CD14-positive monocyte (primary cell): Measurements from ENCODE around the gene MEIS2. TPM values are rescaled to one million over a fixed set of nuclear protein-coding genes. Genes with fewer than 3 reads are reported as not detected.

Source experiments
- DNase-seq, 3 donors: peaks; one replicate each; pipeline ENCODE4 v3.0.0-alpha.2; 2011 to 2022
- H2AFZ ChIP-seq: 2 replicates; pipeline ENCODE4 v1.6.0; 2012; ENCODE audit warnings: mild to moderate bottlenecking, low read depth, low read length, inconsistent platforms; ENCODE audit not compliant: insufficient read depth, poor library complexity, severe bottlenecking
- H3K27ac ChIP-seq, 2 donors: 1 replicate in 1 of 2; 2 replicates in 1 of 2; pipeline ENCODE4 v1.5.1; 2012 to 2013; ENCODE audit warnings: low read length in 2 of 2, control low read depth in 1 of 2, inconsistent platforms in 1 of 2, low read depth in 1 of 2, mild to moderate bottlenecking in 1 of 2
- H3K27me3 ChIP-seq, 2 donors: one replicate each; pipeline versions ENCODE4 v1.6.0 to v1.6.1; 2011 to 2013; ENCODE audit warnings: low read length in 2 of 2; ENCODE audit not compliant: control insufficient read depth in 2 of 2, insufficient read depth in 2 of 2
- H3K36me3 ChIP-seq, 2 donors: replicated peaks in 1 of 2; 1 replicate in 1 of 2; 2 replicates in 1 of 2; pipeline versions ENCODE4 v1.5.1 to v1.6.1; 2012 to 2013; ENCODE audit warnings: low read length in 2 of 2, control low read depth in 1 of 2, inconsistent platforms in 1 of 2, mild to moderate bottlenecking in 1 of 2; ENCODE audit not compliant: insufficient read depth in 2 of 2, control insufficient read depth in 1 of 2
- H3K4me1 ChIP-seq, 2 donors: 1 replicate in 1 of 2; 2 replicates in 1 of 2; pipeline versions ENCODE4 v1.5.1 to v1.6.1; 2012 to 2013; ENCODE audit warnings: low read length in 2 of 2, control low read depth in 1 of 2, inconsistent platforms in 1 of 2, mild to moderate bottlenecking in 1 of 2, moderate library complexity in 1 of 2; ENCODE audit not compliant: insufficient read depth in 2 of 2, control insufficient read depth in 1 of 2
- H3K4me2 ChIP-seq: replicated peaks from 2 replicates; pipeline ENCODE3; 2012; ENCODE audit warnings: low read length, moderate library complexity, mild to moderate bottlenecking; ENCODE audit not compliant: poor library complexity, severe bottlenecking; ENCODE audit errors: extremely low read depth
- H3K4me3 ChIP-seq, 3 experiments: fragments of 200-600 bp in 1 of 3; sonication (generic) in 1 of 3; replicated peaks in 1 of 3; 1 replicate in 2 of 3; 2 replicates in 1 of 3; pipeline ENCODE4 v1.5.1; 2011 to 2013; ENCODE audit warnings: low read length in 3 of 3, mild to moderate bottlenecking in 3 of 3, control low read depth in 2 of 3, low read depth in 2 of 3, inconsistent platforms in 1 of 3, moderate library complexity in 1 of 3
- H3K79me2 ChIP-seq: 2 replicates; pipeline ENCODE4 v1.6.0; 2012; ENCODE audit warnings: mild to moderate bottlenecking, control low read depth, inconsistent platforms, low read length, moderate library complexity; ENCODE audit not compliant: insufficient read depth
- H3K9ac ChIP-seq: 2 replicates; pipeline ENCODE4 v1.6.0; 2017; ENCODE audit warnings: low read length, mild to moderate bottlenecking; ENCODE audit not compliant: insufficient read depth, poor library complexity, severe bottlenecking
- H3K9me3 ChIP-seq, 2 donors: replicated peaks in 1 of 2; 1 replicate in 1 of 2; 2 replicates in 1 of 2; pipeline versions ENCODE4 v1.5.1 to v1.6.1; 2012 to 2013; ENCODE audit warnings: low read length in 2 of 2, control low read depth in 1 of 2; ENCODE audit not compliant: control insufficient read depth in 1 of 2, insufficient read depth in 1 of 2
- H4K20me1 ChIP-seq: 2 replicates; pipeline ENCODE4 v1.6.0; 2012; ENCODE audit warnings: mild to moderate bottlenecking, low read length, control low read depth, moderate library complexity; ENCODE audit not compliant: insufficient read depth
- H3K27ac Mint-ChIP-seq, 7 donors: one replicate each; pipeline ENCODE4 v1.8.0; 2020; ENCODE audit warnings: mild to moderate bottlenecking in 7 of 7, mixed read lengths in 7 of 7, moderate library complexity in 6 of 7, inconsistent platforms in 2 of 7
- H3K27me3 Mint-ChIP-seq, 3 donors: one replicate each; pipeline ENCODE4 v1.8.0; 2021 to 2022; ENCODE audit warnings: low read depth in 3 of 3, mild to moderate bottlenecking in 3 of 3, mixed read lengths in 3 of 3, moderate library complexity in 3 of 3, inconsistent platforms in 1 of 3
- H3K36me3 Mint-ChIP-seq, 2 donors: one replicate each; pipeline ENCODE4 v1.8.0; 2020; ENCODE audit warnings: mixed read lengths in 2 of 2, inconsistent platforms in 1 of 2, mild to moderate bottlenecking in 1 of 2
- H3K4me1 Mint-ChIP-seq: one replicate; pipeline ENCODE4 v1.8.0; 2020; ENCODE audit warnings: mild to moderate bottlenecking, mixed read lengths
- H3K4me3 Mint-ChIP-seq, 2 donors: one replicate each; pipeline ENCODE4 v1.8.0; 2020; ENCODE audit warnings: mild to moderate bottlenecking in 2 of 2, mixed read lengths in 2 of 2, moderate library complexity in 1 of 2
- H3K9me3 Mint-ChIP-seq, 7 donors: one replicate each; pipeline ENCODE4 v1.8.0; 2020 to 2022; ENCODE audit warnings: mixed read lengths in 7 of 7, mild to moderate bottlenecking in 6 of 7, moderate library complexity in 6 of 7, inconsistent platforms in 2 of 7
- WGBS: methylation state at CpG from one replicate; pipeline ENCODE4 v1.1.5; 2013; ENCODE audit warnings: missing lambda C conversion rate; ENCODE audit not compliant: insufficient coverage; 5-methylcytosine and 5-hydroxymethylcytosine counted together
- intact Hi-C, 2 donors: fragments of 100-400 bp; cut with micrococcal nuclease; formaldehyde crosslinking; loops; one replicate each; pipeline versions ENCODE4 v1.15.0 to v1.15.1; 2023
- polyA plus RNA-seq, 3 donors: library from polyadenylated mRNA; depleted of rRNA in 1 of 3; unstranded in 2 of 3; stranded (reverse) in 1 of 3; fragments of 300-500 nt in 2 of 3; fragments of >200 nt in 1 of 3; fragmentation: Illumina TruSeq in 2 of 3; gene quantifications; 1 replicate in 2 of 3; 2 replicates in 1 of 3; pipeline ENCODE4 v1.2.3, GENCODE V29; 2012 to 2021
- TF ChIP-seq, protein P1 (sequence below): fragments of 200-600 bp; IDR thresholded peaks from one replicate; pipeline ENCODE4 v1.8.0; 2022; ENCODE audit warnings: antibody characterized with exemption, mild to moderate bottlenecking

MEIS2 gene
- polyA plus RNA-seq, 3 donors = not detected

- Histone ChIP-seq H3K9me3 (no peaks in the 10 kb centered on the region), H3K79me2 (no peaks in the 10 kb centered on the region), H4K20me1 (no peaks in the 10 kb centered on the region), H3K9ac (no peak overlapping the region), H3K27ac (no peak overlapping the region), H3K4me3 (no peak overlapping the region), H3K27me3 (no peaks in the 10 kb centered on the region), H3K36me3 (no peaks in the 10 kb centered on the region), H2AFZ (no peak overlapping the region), H3K4me2 (no peak overlapping the region), H3K4me1 (no peaks in the 10 kb centered on the region)
- intact Hi-C loops = no loop called here
- Mint-ChIP-seq H3K36me3 (no peaks in the 10 kb centered on the region), H3K4me1 (no peaks in the 10 kb centered on the region), H3K4me3 (no peak overlapping the region), H3K27me3 (peaks cover 0 to 1% (median 0%) of the 10 kb centered on the region in 3 donors), H3K27ac (no peak overlapping the region), H3K9me3 (peaks cover 0 to 3% (median 1%) of the 10 kb centered on the region in 7 donors)
- TF ChIP-seq, protein P1, sequence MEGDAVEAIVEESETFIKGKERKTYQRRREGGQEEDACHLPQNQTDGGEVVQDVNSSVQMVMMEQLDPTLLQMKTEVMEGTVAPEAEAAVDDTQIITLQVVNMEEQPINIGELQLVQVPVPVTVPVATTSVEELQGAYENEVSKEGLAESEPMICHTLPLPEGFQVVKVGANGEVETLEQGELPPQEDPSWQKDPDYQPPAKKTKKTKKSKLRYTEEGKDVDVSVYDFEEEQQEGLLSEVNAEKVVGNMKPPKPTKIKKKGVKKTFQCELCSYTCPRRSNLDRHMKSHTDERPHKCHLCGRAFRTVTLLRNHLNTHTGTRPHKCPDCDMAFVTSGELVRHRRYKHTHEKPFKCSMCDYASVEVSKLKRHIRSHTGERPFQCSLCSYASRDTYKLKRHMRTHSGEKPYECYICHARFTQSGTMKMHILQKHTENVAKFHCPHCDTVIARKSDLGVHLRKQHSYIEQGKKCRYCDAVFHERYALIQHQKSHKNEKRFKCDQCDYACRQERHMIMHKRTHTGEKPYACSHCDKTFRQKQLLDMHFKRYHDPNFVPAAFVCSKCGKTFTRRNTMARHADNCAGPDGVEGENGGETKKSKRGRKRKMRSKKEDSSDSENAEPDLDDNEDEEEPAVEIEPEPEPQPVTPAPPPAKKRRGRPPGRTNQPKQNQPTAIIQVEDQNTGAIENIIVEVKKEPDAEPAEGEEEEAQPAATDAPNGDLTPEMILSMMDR = no peak
- no CpG with 5 or more reads among the region's 3 CpGs for WGBS
- DNase-seq = no peak
These were observed 50.0 kb downstream of the MEIS2 start for GRCh38 chr15:37050345-37050744.

GRCh38 chr15:37046876-37047614 is 53.3 kb downstream of the MEIS2 start:
- no peak overlapping the region for H3K4me2 ChIP-seq
- H2AFZ ChIP-seq = no peak overlapping the region
- H3K36me3 Mint-ChIP-seq = no peaks in the 10 kb centered on the region
- H3K4me3 Mint-ChIP-seq = no peak overlapping the region
- peaks cover 1 to 6% (median 3%) of the 10 kb centered on the region in 7 donors for H3K9me3 Mint-ChIP-seq
- H3K27ac ChIP-seq = no peak overlapping the region
- peaks cover 0 to 3% (median 1%) of the 10 kb centered on the region in 3 donors for H3K27me3 Mint-ChIP-seq
- intact Hi-C loops = no loop called here
- H3K4me1 Mint-ChIP-seq = no peaks in the 10 kb centered on the region
- H3K79me2 ChIP-seq = no peaks in the 10 kb centered on the region
- H3K9ac ChIP-seq = no peak overlapping the region
- no peaks in the 10 kb centered on the region for H3K9me3 ChIP-seq
- TF ChIP-seq, protein P1 = no peak
- no peak overlapping the region for H3K4me3 ChIP-seq
- H4K20me1 ChIP-seq = no peaks in the 10 kb centered on the region
- no peaks in the 10 kb centered on the region for H3K36me3 ChIP-seq
- no peaks in the 10 kb centered on the region for H3K27me3 ChIP-seq
- H3K27ac Mint-ChIP-seq = no peak overlapping the region
- no peak for DNase-seq
- H3K4me1 ChIP-seq = no peaks in the 10 kb centered on the region
